ENCODE results near the gene VPS51. TPM values are rescaled to one million over a fixed set of nuclear protein-coding genes. Genes with fewer than 3 reads are reported as not detected.

Gene VPS51
- total and polyA plus RNA-seq, 2 of the 13 experiments (the other 11 are each of a cell fraction or from before 2014, with no cell fraction given): 76.3 to 90.6 TPM

DNA sequence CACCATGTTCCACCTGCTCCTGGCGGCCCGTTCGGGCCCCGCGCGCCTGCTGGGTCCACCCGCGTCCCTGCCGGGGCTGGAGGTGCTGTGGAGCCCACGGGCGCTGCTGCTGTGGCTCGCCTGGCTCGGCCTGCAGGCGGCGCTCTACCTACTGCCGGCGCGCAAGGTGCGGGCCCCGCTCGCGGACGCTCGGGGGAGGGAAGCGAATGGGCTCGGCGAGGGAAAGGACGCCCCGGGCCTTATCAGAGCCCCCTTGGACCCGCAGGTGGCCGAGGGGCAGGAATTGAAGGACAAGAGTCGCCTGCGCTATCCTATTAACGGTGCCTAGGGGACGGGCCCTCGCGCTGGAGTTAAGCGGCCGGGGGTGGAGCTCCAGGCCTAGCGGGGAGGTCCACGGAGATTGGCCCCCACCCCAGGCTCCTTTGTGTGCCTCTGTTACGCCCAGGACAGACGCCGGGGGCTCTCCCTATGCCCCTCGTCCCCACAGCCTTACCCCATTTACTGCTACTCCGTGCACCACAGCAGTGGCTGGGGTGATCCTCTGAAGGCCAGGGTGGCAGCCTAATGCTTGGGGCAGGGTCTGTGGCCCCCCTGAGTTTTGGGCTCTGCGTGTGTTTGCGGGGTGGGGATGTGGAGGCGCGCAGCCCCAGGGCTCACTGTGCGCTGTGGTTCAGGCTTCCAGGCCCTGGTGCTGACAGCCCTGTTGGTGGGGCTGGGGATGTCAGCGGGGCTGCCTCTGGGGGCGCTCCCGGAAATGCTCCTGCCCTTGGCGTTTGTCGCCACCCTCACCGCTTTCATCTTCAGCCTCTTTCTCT, 16.7 kb downstream of the VPS51 start (continued):
- TF ChIP-seq, protein P1, sequence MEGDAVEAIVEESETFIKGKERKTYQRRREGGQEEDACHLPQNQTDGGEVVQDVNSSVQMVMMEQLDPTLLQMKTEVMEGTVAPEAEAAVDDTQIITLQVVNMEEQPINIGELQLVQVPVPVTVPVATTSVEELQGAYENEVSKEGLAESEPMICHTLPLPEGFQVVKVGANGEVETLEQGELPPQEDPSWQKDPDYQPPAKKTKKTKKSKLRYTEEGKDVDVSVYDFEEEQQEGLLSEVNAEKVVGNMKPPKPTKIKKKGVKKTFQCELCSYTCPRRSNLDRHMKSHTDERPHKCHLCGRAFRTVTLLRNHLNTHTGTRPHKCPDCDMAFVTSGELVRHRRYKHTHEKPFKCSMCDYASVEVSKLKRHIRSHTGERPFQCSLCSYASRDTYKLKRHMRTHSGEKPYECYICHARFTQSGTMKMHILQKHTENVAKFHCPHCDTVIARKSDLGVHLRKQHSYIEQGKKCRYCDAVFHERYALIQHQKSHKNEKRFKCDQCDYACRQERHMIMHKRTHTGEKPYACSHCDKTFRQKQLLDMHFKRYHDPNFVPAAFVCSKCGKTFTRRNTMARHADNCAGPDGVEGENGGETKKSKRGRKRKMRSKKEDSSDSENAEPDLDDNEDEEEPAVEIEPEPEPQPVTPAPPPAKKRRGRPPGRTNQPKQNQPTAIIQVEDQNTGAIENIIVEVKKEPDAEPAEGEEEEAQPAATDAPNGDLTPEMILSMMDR (CRISPR knock-in tag; IDR thresholded peaks at IDR 0.05): peak; percentile 88
- TF ChIP-seq, protein P2, sequence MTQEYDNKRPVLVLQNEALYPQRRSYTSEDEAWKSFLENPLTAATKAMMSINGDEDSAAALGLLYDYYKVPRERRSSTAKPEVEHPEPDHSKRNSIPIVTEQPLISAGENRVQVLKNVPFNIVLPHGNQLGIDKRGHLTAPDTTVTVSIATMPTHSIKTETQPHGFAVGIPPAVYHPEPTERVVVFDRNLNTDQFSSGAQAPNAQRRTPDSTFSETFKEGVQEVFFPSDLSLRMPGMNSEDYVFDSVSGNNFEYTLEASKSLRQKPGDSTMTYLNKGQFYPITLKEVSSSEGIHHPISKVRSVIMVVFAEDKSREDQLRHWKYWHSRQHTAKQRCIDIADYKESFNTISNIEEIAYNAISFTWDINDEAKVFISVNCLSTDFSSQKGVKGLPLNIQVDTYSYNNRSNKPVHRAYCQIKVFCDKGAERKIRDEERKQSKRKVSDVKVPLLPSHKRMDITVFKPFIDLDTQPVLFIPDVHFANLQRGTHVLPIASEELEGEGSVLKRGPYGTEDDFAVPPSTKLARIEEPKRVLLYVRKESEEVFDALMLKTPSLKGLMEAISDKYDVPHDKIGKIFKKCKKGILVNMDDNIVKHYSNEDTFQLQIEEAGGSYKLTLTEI (CRISPR knock-in tag; conservative IDR thresholded peaks at IDR 0.05): no peak
- TF ChIP-seq, protein P3, sequence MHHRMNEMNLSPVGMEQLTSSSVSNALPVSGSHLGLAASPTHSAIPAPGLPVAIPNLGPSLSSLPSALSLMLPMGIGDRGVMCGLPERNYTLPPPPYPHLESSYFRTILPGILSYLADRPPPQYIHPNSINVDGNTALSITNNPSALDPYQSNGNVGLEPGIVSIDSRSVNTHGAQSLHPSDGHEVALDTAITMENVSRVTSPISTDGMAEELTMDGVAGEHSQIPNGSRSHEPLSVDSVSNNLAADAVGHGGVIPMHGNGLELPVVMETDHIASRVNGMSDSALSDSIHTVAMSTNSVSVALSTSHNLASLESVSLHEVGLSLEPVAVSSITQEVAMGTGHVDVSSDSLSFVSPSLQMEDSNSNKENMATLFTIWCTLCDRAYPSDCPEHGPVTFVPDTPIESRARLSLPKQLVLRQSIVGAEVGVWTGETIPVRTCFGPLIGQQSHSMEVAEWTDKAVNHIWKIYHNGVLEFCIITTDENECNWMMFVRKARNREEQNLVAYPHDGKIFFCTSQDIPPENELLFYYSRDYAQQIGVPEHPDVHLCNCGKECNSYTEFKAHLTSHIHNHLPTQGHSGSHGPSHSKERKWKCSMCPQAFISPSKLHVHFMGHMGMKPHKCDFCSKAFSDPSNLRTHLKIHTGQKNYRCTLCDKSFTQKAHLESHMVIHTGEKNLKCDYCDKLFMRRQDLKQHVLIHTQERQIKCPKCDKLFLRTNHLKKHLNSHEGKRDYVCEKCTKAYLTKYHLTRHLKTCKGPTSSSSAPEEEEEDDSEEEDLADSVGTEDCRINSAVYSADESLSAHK (CRISPR knock-in tag; IDR thresholded peaks at IDR 0.05; ENCODE audit: borderline replicate concordance): no peak
- TF ChIP-seq, protein P4, sequence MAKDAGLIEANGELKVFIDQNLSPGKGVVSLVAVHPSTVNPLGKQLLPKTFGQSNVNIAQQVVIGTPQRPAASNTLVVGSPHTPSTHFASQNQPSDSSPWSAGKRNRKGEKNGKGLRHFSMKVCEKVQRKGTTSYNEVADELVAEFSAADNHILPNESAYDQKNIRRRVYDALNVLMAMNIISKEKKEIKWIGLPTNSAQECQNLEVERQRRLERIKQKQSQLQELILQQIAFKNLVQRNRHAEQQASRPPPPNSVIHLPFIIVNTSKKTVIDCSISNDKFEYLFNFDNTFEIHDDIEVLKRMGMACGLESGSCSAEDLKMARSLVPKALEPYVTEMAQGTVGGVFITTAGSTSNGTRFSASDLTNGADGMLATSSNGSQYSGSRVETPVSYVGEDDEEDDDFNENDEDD (CRISPR knock-in tag; IDR thresholded peaks at IDR 0.05; ENCODE audit: borderline replicate concordance): peak; percentile 54; the same call in 1 of the 2 replicates
- TF ChIP-seq IKZF1 (IDR thresholded peaks at IDR 0.05) (no peak), ZFP62 (CRISPR knock-in tag; IDR thresholded peaks at IDR 0.05) (no peak), ZNF263 (CRISPR knock-in tag; IDR thresholded peaks at IDR 0.05) (no peak; the same call in 1 of the 2 replicates), ELF4 (CRISPR knock-in tag; IDR thresholded peaks at IDR 0.05; ENCODE audit: borderline replicate concordance) (no peak), SRSF1 (optimal IDR thresholded peaks at IDR 0.05; ENCODE audit: low read depth, low read length) (no peak), ZNF766 (CRISPR knock-in tag; IDR thresholded peaks at IDR 0.05; ENCODE audit: borderline replicate concordance) (no peak), KDM2A (CRISPR knock-in tag; IDR thresholded peaks at IDR 0.05; ENCODE audit: borderline replicate concordance, low read depth) (peak; percentile 98), TBX2 (CRISPR knock-in tag; IDR thresholded peaks at IDR 0.05; ENCODE audit: borderline replicate concordance) (peak; percentile 46; the same call in 1 of the 2 replicates)
- TF ChIP-seq, protein P5, sequence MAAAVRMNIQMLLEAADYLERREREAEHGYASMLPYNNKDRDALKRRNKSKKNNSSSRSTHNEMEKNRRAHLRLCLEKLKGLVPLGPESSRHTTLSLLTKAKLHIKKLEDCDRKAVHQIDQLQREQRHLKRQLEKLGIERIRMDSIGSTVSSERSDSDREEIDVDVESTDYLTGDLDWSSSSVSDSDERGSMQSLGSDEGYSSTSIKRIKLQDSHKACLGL (CRISPR knock-in tag; IDR thresholded peaks at IDR 0.05): peak; percentile 41; the same call in 1 of the 2 replicates
- TF ChIP-seq, protein P6, sequence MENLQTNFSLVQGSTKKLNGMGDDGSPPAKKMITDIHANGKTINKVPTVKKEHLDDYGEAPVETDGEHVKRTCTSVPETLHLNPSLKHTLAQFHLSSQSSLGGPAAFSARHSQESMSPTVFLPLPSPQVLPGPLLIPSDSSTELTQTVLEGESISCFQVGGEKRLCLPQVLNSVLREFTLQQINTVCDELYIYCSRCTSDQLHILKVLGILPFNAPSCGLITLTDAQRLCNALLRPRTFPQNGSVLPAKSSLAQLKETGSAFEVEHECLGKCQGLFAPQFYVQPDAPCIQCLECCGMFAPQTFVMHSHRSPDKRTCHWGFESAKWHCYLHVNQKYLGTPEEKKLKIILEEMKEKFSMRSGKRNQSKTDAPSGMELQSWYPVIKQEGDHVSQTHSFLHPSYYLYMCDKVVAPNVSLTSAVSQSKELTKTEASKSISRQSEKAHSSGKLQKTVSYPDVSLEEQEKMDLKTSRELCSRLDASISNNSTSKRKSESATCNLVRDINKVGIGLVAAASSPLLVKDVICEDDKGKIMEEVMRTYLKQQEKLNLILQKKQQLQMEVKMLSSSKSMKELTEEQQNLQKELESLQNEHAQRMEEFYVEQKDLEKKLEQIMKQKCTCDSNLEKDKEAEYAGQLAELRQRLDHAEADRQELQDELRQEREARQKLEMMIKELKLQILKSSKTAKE (CRISPR knock-in tag; IDR thresholded peaks at IDR 0.05; ENCODE audit: borderline replicate concordance): no peak
- TF ChIP-seq, protein P7, sequence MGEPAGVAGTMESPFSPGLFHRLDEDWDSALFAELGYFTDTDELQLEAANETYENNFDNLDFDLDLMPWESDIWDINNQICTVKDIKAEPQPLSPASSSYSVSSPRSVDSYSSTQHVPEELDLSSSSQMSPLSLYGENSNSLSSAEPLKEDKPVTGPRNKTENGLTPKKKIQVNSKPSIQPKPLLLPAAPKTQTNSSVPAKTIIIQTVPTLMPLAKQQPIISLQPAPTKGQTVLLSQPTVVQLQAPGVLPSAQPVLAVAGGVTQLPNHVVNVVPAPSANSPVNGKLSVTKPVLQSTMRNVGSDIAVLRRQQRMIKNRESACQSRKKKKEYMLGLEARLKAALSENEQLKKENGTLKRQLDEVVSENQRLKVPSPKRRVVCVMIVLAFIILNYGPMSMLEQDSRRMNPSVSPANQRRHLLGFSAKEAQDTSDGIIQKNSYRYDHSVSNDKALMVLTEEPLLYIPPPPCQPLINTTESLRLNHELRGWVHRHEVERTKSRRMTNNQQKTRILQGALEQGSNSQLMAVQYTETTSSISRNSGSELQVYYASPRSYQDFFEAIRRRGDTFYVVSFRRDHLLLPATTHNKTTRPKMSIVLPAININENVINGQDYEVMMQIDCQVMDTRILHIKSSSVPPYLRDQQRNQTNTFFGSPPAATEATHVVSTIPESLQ (CRISPR knock-in tag; conservative IDR thresholded peaks at IDR 0.05): no peak
